ENCODE measurements around the gene ARL15. TPM values are rescaled to one million over a fixed set of nuclear protein-coding genes. Genes with fewer than 3 reads are reported as not detected.

Gene ARL15
- total RNA-seq, 1 donor = 28.1 TPM

GRCh38 chr5:54115735-54116403 is 194.5 kb downstream of the ARL15 start:
- no peak for TF ChIP-seq CTCF (IDR thresholded peaks at IDR 0.05; ENCODE audit: insufficient read depth, low read depth, low read length)
- no peak for DNase-seq (ENCODE audit: low read depth)
- no peak overlapping the region for H3K4me3 ChIP-seq (ENCODE audit: low read depth, low read length)

GRCh38 chr5:54113060-54113459 is 197.3 kb downstream of the ARL15 start:
- H3K4me3 ChIP-seq (ENCODE audit: low read depth, low read length) = no peak overlapping the region
- no peak for TF ChIP-seq CTCF (IDR thresholded peaks at IDR 0.05; ENCODE audit: insufficient read depth, low read depth, low read length)
- no peak for DNase-seq (ENCODE audit: low read depth)

- no peak overlapping the region for H3K4me3 ChIP-seq (ENCODE audit: low read depth, low read length)
- DNase-seq (ENCODE audit: low read depth) = no peak
- TF ChIP-seq CTCF (IDR thresholded peaks at IDR 0.05; ENCODE audit: insufficient read depth, low read depth, low read length) = no peak
Observed at GRCh38 chr5:54109626-54110330, 200.6 kb downstream of the ARL15 start.

- DNase-seq (ENCODE audit: low read depth) = no peak
- TF ChIP-seq CTCF (IDR thresholded peaks at IDR 0.05; ENCODE audit: insufficient read depth, low read depth, low read length) = no peak
- no peak overlapping the region for H3K4me3 ChIP-seq (ENCODE audit: low read depth, low read length)
Observed at GRCh38 chr5:54108136-54108535, 202.2 kb downstream of the ARL15 start.

- no peak overlapping the region for H3K4me3 ChIP-seq (ENCODE audit: low read depth, low read length)
- no peak for TF ChIP-seq CTCF (IDR thresholded peaks at IDR 0.05; ENCODE audit: insufficient read depth, low read depth, low read length)
- DNase-seq (ENCODE audit: low read depth) = no peak
Observed at GRCh38 chr5:54103871-54104270, 206.5 kb downstream of the ARL15 start.

- no peak overlapping the region for H3K4me3 ChIP-seq (ENCODE audit: low read depth, low read length)
- no peak for TF ChIP-seq CTCF (IDR thresholded peaks at IDR 0.05; ENCODE audit: insufficient read depth, low read depth, low read length)
- no peak for DNase-seq (ENCODE audit: low read depth)
Observed at GRCh38 chr5:54098267-54098666, 212.1 kb downstream of the ARL15 start.

Measured in fibroblast of villous mesenchyme (primary cell).